Progenitor cell of endocrine pancreas (in vitro differentiated cells): ENCODE measurements around the gene COL20A1. TPM values are rescaled to one million over a fixed set of nuclear protein-coding genes. Genes with fewer than 3 reads are reported as not detected.

ENCODE experiments used
- DNase-seq: peaks from one replicate; pipeline ENCODE4 v3.0.0; 2021; ENCODE audit warnings: low spot score; ENCODE audit not compliant: unreplicated experiment
- H3K27ac Mint-ChIP-seq: 2 replicates; pipeline ENCODE4 v1.8.0; 2021; ENCODE audit warnings: mild to moderate bottlenecking, moderate library complexity, mixed read lengths
- H3K27me3 Mint-ChIP-seq: 2 replicates; pipeline ENCODE4 v1.8.0; 2021; ENCODE audit warnings: mixed read lengths
- H3K36me3 Mint-ChIP-seq: 2 replicates; pipeline ENCODE4 v1.8.0; 2022; ENCODE audit warnings: mixed read lengths; ENCODE audit not compliant: insufficient read depth
- H3K4me1 Mint-ChIP-seq: 2 replicates; pipeline ENCODE4 v1.8.0; 2021; ENCODE audit warnings: low read depth, mixed read lengths
- H3K4me3 Mint-ChIP-seq: 2 replicates; pipeline ENCODE4 v1.8.0; 2021; ENCODE audit warnings: low read depth, mild to moderate bottlenecking, moderate library complexity, mixed read lengths
- H3K9me3 Mint-ChIP-seq: 2 replicates; pipeline ENCODE4 v1.8.0; 2021; ENCODE audit warnings: low read depth, mixed read lengths
- total RNA-seq: library from RNA; stranded (reverse); gene quantifications from 2 replicates; pipeline ENCODE4 v1.2.1, GENCODE V29; 2021
- TF ChIP-seq, protein P1 (sequence below): fragments of 200-600 bp; sonication (generic); IDR thresholded peaks from one replicate; pipeline ENCODE4 v1.5.0; 2021; ENCODE audit warnings: antibody characterized with exemption, mild to moderate bottlenecking; ENCODE audit not compliant: unreplicated experiment

The COL20A1 gene
- total RNA-seq, 1 donor from 2014 or later = 0.24 TPM

DNA sequence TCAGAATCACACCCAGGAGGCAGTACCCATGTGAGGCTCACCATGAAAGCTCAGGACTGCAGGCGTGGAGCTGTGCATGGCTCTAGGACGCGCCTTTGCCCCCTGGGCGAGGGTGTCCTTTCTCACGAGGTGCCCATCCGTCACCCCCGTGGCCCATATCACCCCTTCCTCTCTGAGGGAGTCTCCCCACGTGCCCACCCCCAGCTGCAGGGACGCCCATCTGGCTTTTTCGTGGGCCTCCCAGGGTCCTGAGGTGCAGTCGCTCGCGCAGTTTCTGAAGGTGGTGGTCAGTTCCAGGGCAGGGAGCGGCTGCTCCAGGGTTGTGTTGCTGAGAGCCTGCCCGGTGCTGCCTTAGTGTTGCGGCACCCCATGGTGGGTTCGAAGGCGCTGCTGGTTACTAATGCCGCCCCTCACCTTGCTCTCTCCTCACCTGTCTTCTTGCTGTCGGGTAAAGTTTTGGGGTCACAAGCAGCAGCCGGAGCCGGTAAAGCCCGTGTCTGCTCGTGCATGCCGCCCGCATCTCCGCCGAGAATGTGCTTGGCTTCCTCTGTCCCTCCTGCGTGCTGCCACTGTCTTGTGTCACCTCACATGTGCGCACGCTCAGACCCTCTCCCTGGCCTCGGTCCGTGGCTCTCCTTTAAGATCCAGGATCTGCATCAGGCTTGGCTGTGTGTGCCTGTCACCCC is 9.4 kb upstream of the COL20A1 start:
- H3K27ac Mint-ChIP-seq = no peak overlapping the region
- DNase-seq = no peak
- no peaks in the 10 kb centered on the region for H3K4me1 Mint-ChIP-seq
- no peaks in the 10 kb centered on the region for H3K27me3 Mint-ChIP-seq
- H3K36me3 Mint-ChIP-seq = peaks cover 6% of the 10 kb centered on the region
- no peaks in the 10 kb centered on the region for H3K9me3 Mint-ChIP-seq
- TF ChIP-seq, protein P1, sequence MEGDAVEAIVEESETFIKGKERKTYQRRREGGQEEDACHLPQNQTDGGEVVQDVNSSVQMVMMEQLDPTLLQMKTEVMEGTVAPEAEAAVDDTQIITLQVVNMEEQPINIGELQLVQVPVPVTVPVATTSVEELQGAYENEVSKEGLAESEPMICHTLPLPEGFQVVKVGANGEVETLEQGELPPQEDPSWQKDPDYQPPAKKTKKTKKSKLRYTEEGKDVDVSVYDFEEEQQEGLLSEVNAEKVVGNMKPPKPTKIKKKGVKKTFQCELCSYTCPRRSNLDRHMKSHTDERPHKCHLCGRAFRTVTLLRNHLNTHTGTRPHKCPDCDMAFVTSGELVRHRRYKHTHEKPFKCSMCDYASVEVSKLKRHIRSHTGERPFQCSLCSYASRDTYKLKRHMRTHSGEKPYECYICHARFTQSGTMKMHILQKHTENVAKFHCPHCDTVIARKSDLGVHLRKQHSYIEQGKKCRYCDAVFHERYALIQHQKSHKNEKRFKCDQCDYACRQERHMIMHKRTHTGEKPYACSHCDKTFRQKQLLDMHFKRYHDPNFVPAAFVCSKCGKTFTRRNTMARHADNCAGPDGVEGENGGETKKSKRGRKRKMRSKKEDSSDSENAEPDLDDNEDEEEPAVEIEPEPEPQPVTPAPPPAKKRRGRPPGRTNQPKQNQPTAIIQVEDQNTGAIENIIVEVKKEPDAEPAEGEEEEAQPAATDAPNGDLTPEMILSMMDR = no peak
- no peak overlapping the region for H3K4me3 Mint-ChIP-seq

DNA sequence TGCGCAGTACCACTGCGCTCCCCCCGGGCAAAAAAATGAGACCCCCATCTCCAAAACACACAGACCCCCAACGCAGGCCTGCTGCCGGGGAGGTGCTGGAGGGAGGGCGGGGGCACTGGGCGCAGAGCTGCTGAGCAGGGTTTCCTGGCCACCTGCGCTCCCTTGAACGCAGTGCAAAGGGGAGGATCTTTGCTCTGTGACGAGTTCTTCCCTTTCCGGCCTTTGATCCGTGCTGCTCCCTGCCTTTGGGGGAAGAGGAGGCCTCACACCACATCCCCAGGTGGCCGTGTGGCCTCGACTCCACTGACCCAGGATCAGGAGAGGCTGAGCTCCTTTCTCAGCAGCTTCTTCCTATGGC is 8.9 kb upstream of the COL20A1 start:
- Mint-ChIP-seq H3K27me3 (no peaks in the 10 kb centered on the region), H3K27ac (no peak overlapping the region), H3K4me1 (no peaks in the 10 kb centered on the region), H3K36me3 (peaks cover 6% of the 10 kb centered on the region), H3K4me3 (no peak overlapping the region), H3K9me3 (no peaks in the 10 kb centered on the region)
- TF ChIP-seq, protein P1 = no peak
- no peak for DNase-seq

DNA sequence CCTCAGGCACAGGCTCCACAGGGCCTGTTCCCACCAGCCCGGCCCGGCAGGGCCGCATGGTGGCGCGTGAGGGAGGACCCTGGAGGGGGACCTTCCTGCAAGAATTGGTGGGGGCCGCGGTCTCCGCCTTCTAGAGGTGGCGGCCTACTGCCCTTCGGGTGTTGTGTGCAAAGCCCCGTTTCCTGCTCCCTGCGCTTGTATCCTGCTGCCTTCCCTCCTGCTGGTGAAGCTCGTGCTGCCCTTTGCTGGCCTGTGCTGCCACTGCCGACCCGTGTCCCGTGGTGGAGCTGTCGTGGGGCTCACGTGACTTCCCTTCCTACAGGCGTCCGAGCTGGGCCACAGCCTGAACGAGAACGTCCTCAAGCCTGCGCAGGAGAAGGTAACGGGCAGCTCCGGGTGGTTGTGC is 8.4 kb upstream of the COL20A1 start:
- H3K27me3 Mint-ChIP-seq = no peaks in the 10 kb centered on the region
- no peak for DNase-seq
- peaks cover 5% of the 10 kb centered on the region for H3K36me3 Mint-ChIP-seq
- H3K4me3 Mint-ChIP-seq = no peak overlapping the region
- TF ChIP-seq, protein P1 = no peak
- H3K4me1 Mint-ChIP-seq = no peaks in the 10 kb centered on the region
- no peak overlapping the region for H3K27ac Mint-ChIP-seq
- no peaks in the 10 kb centered on the region for H3K9me3 Mint-ChIP-seq

DNA sequence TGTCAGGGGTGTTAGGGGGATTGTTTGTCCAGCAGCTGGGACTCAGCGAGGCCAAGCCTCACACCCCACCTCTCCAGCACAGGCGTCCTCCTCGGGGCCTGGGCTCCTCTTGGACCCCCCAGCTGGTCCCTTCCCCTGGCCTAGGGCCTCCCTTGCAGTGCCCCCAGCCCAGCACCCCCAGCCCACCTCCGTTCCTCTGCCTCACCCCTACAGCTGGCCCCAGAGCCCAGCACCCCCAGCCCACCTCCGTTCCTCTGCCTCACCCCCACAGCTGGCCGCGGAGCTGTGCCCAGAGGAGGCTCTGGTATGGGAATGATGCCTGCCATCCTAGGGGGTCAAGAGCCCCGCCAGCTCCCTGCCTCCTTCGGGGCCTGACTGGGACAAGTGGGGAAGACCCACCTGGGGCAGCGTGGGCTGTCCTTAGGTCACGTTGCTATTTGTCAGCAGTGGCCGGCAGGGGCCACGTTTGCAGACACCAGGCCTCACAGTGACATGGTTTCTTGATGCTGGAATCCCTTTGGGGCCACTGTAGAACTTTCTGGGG is 7.9 kb upstream of the COL20A1 start:
- peaks cover 5% of the 10 kb centered on the region for H3K36me3 Mint-ChIP-seq
- no peaks in the 10 kb centered on the region for H3K9me3 Mint-ChIP-seq
- no peaks in the 10 kb centered on the region for H3K4me1 Mint-ChIP-seq
- DNase-seq = no peak
- no peak overlapping the region for H3K27ac Mint-ChIP-seq
- no peak overlapping the region for H3K4me3 Mint-ChIP-seq
- H3K27me3 Mint-ChIP-seq = no peaks in the 10 kb centered on the region
- TF ChIP-seq, protein P1 = no peak

DNA sequence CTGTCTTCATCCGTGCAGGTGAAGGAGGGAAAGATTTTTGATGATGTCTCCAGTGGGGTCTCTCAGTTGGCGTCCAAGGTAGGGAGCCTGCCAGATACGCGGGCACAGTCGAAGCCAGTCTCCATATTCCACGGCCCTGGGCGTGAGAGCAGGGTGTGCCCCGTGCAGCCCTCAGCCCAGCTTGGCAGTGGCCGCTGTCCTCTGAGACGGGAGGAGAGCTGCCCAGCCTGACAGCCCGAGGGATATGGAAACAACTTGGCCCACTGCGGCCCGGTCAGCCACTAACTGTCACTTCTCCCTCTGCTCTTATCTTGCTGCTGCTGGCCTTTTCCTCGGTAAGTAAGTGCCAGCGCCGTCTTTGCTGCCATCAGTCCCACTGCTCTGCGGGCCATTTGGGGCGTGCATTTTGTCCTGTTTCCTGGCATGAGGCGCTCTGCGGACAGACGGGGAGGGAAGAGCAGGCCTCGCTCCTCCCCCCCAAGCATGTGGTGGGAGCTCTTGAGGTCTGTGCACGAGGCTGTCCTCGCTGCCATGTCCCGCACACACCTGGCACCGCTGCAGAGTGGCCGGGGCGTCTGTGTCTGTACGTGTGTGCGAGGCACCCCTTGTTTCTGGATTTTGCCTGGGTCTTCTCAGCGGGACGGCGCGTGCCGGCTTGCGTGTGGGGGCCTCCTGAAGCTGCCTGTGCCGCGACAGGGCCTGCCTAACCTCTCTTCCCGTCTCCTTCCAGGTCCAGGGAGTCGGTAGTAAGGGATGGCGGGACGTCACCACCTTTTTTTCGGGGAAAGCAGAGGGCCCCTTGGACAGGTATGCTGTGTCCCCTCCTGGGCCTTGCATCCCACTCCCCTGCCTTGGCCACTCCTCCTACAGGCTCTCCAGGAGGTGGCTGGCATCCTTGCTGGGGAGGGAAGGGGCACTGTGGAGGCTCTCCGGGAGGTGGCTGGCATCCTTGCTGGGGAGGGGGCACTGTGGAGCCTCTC is 7.1 kb upstream of the COL20A1 start:
- peaks cover 5% of the 10 kb centered on the region for H3K36me3 Mint-ChIP-seq
- TF ChIP-seq, protein P1 = no peak
- H3K9me3 Mint-ChIP-seq = no peaks in the 10 kb centered on the region
- no peak overlapping the region for H3K4me3 Mint-ChIP-seq
- H3K4me1 Mint-ChIP-seq = no peaks in the 10 kb centered on the region
- no peaks in the 10 kb centered on the region for H3K27me3 Mint-ChIP-seq
- H3K27ac Mint-ChIP-seq = no peak overlapping the region
- DNase-seq = no peak
